Fibroblast of the aortic adventitia (primary cell): Measurements from ENCODE around the gene LHFPL4. TPM values are rescaled to one million over a fixed set of nuclear protein-coding genes. Genes with fewer than 3 reads are reported as not detected.
A peak's percentile ranks its signal among the peaks of the same experiment; 100 is the strongest.
"Not testable (repeated sequence)": the region's sequence is repeated elsewhere in the genome, so short reads cannot be mapped to it uniquely, and the experiment has no call there.

ENCODE experiments used
- DNase-seq: peaks from one replicate; pipeline ENCODE4 v3.0.0-alpha.2; 2010; ENCODE audit warnings: low read depth
- H3K4me3 ChIP-seq: 2 replicates; pipeline ENCODE4 v1.5.1; 2011; ENCODE audit warnings: low read depth, mild to moderate bottlenecking, control low read depth, low read length, moderate library complexity
- CTCF ChIP-seq: IDR thresholded peaks from 2 replicates; pipeline ENCODE4 v1.5.1; 2011; ENCODE audit warnings: mild to moderate bottlenecking, low read length, control low read depth, inconsistent platforms; ENCODE audit not compliant: insufficient read depth
- total RNA-seq: library from RNA; depleted of rRNA; stranded (reverse); fragments of >200 nt; gene quantifications from 2 replicates; pipeline ENCODE4 v1.2.3, GENCODE V29; 2012; ENCODE audit warnings: low replicate concordance

The LHFPL4 gene
- total RNA-seq, 1 donor = not detected

- DNase-seq = no peak
- no peak overlapping the region for H3K4me3 ChIP-seq
- TF ChIP-seq CTCF = no peak
Observed at GRCh38 chr3:9498781-9499180, 54.8 kb downstream of the LHFPL4 start.

DNA sequence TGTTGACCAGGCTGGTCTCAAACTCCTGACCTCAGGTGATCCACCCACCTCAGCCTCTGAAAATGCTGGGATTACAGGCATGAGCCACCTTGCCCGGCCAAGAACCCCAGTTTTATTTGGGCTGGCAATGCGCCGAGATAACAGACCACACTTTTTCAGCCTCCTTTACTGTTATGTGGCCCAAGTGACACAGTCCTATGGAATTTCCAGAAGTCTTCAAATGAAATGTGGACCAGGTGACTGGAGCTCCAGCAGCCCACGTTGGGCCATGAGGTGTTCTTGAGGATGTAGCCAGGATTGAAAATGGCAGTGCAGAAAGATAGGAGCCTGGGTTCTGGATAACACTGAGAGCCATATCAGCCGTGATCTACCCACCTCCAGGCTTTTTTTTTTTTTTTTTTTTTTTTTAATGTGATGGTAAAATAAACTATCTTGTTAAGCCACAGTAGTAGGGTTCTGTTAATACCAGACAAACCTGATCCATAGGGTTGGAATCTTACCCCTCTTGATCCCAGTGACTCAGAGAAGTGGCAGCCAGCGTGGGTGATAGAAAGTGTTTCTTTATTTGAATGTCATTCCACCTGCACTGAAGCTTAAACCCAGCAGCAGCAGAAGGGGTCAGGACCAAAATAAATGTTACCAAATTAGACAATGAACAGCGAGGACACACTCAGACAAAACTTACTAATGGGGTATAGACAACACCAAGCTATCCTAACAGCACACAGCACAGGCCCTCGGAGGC lies 55.6 kb downstream of the LHFPL4 start:
- H3K4me3 ChIP-seq = no peak overlapping the region
- DNase-seq = peak; percentile 34
- TF ChIP-seq CTCF = no peak

DNA sequence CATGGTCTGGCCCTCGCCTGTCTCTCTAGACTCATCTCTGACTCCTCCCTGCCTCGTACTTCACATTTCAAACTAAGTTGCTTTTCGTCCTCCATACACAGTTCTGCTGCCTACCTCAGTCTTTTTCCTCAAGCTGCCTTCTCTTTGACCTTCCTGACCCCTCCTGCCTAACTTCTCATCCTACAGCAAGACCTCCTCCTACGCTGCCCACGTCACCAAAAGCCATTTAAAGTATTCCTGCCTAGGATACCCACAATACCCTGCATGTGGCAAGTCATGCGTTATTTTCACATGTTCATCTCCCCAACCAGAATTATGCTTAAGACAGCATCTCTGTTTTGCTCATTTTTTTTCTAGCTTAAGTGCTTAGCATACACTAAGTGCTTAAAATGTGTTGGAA lies 56.7 kb downstream of the LHFPL4 start:
- no peak overlapping the region for H3K4me3 ChIP-seq
- DNase-seq = no peak
- no peak for TF ChIP-seq CTCF

- not testable (repeated sequence) for H3K4me3 ChIP-seq, DNase-seq
Observed at GRCh38 chr3:9494036-9494435, 59.6 kb downstream of the LHFPL4 start.

- TF ChIP-seq CTCF = no peak
- no peak for DNase-seq
Observed at GRCh38 chr3:9491506-9491905, 62.1 kb downstream of the LHFPL4 start.

DNA sequence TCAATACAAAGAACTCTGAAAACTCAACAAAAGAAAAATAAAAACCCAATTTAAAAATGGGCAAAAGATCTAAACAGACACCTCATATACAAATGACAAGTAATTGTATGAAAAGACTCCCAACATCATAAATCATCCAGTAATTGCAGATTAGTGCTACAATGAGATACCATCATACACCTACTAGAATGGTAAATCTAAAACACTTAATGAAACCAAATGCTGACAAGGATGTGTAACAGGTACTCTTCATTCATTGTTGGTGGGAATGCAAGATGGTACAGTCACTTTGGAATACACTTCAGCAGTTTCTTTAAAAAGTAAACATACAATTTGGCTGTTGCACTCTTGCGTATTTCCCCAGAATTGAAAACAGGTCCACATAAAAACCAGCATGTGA lies 68.4 kb downstream of the LHFPL4 start:
- no peak for TF ChIP-seq CTCF
- H3K4me3 ChIP-seq = no peak overlapping the region
- DNase-seq = no peak

More at GRCh38 chr3:9491506-9491905, 62.1 kb downstream of the LHFPL4 start:
- H3K4me3 ChIP-seq = no peak overlapping the region

- no peak for DNase-seq
- no peak for TF ChIP-seq CTCF
- H3K4me3 ChIP-seq = no peak overlapping the region
Observed at GRCh38 chr3:9480265-9480664, 73.4 kb downstream of the LHFPL4 start.
